Stimulated activated CD8-positive, alpha-beta memory T cell treated with anti-CD3 and anti-CD28 coated beads, Interleukin-12 subunit alpha, Interleukin-12 subunit beta, amount 100 ng/mL, for 24 hours (primary cell): ENCODE results near the gene IL4R.

Experiments
- DNase-seq: peaks from one replicate; pipeline ENCODE4 v3.0.0-alpha.2; 2020; ENCODE audit errors: extremely low read depth

IL4R gene

GRCh38 chr16:27315333-27316037 is 1.7 kb downstream of the IL4R start:
- DNase-seq, result peak; percentile 15

- no peak for DNase-seq
Measured at GRCh38 chr16:27316038-27316680, 2.4 kb downstream of the IL4R start.

DNA sequence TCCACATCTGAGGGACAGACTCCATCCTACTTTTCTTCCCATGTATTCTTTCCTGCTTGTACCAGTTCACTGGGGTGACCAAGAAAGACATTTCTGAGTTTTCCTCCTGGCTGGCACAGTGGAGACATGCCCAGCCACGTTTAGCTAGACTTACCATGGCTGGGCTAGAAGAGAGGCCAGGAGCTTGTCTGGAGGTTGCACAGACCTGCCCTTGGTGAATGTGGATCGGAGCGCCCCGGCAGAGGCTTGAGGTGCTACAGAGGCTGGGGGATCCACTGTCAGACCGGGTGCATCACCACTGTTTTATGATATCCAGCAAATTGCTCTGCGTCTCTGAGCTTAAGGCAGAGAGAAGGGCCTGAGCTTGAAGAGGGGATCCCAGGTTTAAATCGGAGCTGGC is 3.5 kb downstream of the IL4R start:
- DNase-seq, result no peak

DNA sequence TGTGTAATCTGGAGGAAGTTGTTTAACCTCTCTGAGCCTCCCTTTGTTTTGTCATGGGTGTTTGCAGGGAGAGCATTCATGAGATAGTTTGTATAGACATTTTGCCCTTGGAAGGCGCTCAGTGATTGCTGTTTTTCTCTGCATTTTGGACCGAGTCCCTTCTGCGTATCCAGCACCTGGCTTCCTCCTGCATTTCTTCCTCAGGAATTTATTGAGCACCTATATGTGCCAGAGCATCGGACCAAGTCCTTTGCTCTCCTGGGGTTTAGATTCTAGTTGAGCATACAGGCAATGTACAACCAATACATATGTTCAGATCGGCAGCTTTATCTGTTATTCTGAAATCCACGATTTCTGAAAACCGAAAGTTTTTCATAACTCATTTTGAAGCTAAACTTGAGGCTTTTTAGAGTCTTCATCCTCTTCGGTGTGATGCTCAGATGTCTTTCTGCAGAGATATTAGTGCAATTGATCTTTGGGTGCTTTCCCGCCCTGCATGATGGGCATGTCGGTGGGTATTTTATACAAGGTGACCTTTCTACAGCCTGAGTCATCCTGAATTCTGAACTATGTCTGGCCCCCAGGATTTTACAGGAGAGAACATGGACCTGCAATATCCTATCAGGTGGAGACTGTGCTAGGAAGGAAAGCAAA is 4.1 kb downstream of the IL4R start:
- DNase-seq, result peak; percentile 5

DNA sequence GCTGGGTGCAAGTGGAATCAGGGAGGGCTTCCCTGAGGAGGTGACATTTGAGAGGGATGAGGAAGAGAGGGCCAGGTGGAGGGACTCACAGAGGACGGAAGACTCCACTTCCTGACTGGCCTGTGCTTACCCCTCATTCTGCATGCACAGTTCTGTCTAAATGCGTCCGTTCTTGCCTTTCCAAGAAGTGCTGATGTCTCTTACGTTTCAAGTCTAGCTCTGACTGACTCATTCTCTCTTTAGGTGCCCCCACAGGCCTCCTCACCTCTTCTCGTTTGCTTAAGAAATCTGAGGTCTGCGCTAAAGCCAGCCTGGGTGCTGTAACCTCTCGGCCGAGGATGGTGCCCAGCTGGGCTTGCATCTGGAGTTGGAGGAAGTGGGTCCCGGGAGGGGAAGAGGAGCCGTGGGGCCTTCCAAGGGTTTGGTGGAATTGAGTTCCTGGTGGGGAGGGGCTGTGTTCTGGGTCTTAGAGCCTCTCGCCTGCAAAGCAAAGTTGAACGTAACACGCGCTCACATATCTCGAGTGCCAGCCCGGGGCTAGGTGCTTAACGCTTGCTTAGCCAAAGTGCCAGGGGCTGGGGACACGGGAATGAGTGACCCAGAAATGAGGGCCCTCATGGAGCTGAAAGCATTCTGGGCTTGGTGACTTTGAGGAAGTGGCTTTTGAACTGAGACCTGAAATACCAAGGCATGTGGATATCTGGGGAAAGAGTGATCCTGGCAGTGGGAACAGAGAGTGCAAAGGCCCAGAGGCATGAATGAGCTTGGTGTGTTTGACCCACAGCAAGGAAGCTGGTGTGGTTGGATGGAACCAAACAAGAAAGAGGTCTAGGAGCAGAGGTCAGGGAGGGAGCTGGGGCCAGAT is 4.8 kb downstream of the IL4R start:
- peak; percentile 16 for DNase-seq

DNA sequence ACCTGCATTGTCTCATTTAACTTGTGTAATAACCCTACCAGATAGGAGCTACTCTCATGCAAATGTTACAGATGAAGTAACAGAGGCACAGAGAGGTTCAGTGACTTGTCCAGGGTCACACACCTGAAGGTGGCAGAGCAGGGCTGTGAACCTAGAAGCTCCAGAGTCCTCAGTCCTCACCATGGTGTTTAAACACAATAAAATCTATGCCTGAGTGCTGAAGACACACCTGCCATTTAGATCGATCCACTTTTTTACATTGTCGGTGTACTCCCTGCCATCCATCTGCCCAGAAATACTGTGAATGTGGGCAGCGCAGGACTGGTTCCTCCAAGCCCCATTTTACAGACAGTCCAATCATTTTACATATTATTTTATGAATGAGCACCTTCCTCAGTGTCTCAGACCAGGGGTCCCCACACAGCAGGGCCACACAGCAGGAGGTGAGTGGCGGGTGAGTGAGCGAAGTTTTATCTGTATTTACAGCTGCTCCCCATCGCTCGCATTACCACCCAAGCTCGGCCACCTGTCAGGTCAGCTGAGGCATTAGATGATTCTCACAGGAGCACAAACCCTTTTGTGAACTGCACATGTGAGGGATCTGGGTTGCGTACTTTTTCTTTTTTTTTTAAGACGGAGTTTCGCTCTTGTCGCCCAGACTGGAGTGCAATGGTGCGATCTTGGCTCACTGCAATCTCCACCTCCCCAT is 5.6 kb downstream of the IL4R start:
- DNase-seq, result no peak

- no peak for DNase-seq
Measured at GRCh38 chr16:27320261-27321012, 6.7 kb downstream of the IL4R start.

DNA sequence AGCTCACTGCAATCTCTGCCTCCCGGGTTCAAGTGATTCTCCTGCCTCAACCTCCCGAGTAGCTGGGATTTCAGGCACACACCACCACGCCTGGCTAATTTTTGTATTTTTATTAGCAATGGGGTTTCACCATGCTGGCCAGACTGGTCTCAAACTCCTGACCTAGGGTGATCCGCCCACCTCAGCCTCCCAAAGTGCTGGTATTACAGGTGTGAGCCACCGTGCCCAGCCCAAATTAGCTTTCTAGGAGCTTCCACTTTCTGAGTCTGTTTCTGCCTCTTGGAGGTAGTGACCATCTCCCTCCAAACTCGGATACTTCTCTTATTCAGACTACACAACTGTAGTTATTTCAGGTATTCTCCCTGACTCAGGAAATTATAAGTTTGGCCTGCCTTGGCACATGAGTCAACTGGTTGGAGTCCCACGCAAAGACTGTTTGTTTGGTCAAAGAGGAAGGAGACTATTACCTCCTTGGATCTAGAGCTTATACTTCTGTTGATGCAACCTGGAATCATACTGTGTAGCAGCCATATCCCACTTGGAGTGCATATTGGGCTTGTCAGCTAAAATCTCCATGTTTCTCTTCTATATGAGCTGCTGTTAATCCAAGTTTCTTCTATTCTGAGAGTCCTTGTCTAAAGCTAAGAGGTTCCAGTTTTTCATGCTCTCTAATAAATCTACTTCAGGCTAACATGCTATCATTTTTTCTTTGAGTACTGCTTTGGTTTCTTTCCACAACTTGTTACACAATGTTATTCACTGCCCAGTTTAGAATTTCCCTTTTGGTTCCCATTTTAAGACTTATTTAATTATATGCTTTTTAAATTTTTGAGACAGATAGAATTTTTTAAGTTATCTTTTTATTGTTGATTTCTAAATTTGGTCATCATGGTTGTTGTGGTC is 7.5 kb downstream of the IL4R start:
- no peak for DNase-seq

GRCh38 chr16:27322858-27323780 is 9.3 kb downstream of the IL4R start:
- no peak for DNase-seq

DNA sequence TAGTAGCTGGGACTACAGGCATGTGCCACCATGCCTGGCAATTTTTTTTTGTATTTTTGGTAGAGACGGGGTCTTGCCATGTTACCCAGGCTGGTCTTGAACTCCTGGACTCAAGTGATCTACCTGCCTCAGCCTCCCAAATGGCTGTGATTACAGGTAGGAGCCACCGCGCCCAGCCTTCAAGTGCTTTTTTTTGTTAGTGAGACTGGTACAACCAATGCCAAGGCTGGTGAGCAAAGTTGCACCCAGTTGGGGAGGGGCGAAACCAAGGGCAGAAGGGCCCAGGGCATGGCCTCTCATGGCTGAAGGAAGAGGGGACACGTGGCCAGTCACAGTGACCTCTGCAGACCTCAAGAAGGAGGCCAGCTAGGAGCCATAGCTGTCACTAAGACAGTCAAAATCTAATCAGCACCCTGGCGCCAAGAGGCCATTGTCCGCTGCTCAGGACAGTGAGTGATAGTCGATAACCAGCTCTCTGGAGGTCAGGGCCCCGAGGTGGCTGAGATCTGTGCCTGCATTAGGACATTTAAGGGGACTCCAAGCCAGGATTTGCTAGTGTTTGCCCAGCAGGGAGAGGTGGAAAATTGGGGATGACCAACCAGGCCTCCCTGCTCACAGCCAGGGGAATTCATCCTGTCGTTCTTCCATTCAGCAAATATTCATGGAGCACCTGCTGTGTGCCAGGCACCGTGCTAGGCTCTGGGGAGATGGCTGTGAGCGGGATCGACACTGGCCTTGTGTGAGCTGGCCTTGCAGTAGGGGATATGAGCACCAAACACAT is 10.2 kb downstream of the IL4R start:
- no peak for DNase-seq

DNA sequence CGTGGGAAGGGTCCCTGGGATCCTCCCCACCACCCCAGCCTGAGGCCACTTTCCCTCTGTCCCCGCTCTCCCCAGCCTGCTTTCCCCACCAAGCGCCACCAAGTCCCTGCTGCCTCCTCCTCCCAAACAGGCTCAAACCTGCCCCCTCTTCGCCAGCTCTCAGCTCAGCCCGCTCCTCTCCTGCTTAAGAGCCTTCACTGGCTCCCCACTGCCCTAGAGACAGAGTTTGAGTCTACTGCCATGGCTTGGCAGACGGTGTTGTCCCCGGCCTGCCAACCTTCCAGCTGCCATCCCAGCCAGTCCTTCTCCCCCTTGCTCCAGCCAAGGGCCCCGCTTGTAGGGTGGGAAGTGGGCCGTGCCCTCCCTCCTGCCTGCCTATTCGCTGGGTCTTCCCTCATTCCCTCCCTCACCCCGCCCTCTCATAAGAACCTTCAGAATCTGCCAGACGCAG is 11.1 kb downstream of the IL4R start:
- no peak for DNase-seq

GRCh38 chr16:27325736-27326135 is 12.0 kb downstream of the IL4R start:
- no peak for DNase-seq

DNA sequence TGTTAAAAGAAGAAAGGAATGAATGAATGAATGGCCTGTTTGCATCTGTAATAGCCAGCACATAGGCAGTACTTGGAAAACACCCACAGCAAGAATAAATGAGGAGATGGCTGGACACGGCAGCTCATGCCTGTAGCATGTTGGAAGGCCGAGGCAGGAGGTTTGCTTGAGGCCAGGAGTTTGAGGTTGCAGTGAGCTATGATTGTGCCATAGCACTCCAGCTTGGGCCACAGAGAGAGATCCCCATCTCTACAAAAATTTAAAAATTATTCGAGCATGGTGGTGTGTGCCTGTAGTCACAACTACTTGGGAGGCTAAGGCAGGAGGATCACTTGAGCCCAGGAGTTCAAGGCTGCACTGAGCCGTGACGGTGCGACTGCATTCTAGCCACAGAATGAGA is 12.5 kb downstream of the IL4R start:
- DNase-seq, result no peak

DNA sequence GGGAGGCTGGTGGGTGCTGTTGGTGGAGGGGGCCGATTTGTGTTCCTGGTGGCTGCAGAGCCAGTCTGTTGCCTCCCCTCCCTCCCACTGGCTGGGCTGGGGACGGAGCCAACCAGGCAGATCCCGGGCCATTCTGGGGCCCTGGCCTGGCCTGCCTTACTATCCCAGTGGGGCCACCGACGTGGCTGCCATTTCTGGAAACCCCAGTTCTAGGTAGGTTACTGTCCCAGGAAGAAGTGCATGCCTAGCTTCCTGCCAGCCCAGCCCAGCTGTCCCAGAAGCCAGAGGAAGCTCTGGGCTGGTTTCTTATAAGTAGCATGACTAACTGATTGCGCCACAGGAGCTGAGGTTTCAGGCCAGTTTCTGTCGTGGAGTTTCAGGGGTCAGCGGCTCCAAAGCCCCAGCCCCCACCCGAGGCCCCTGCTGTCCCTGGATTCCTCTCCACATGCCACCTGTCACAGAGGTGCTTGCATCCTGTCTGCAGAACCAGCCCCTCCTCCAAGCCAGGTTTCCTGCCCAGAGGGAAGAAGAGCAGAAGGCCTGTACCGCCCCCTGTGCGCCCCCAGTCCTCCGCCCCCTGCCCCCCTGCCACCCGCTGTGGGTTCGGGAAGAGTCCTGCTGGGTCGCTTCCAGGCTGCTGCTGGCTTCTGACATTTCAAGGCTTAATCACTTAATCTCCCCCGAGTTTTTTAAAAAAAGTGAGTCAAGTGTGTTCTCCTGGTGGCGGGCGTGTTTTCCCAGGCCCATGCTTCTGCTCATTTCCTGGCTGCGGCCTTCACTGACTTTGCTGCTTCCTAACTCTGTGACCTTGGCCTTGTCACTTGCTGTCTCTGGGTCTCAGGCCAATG is 13.2 kb downstream of the IL4R start:
- DNase-seq, result no peak

GRCh38 chr16:27327586-27327915 is 13.8 kb downstream of the IL4R start:
- DNase-seq, result no peak

- no peak for DNase-seq
Measured at GRCh38 chr16:27328937-27329336, 15.2 kb downstream of the IL4R start.
